SU-DHL-6 (cell line): ENCODE results near the gene PDAP1.

Experiments used
- CTCF ChIP-seq: fragments of 200-600 bp; sonication (generic); IDR thresholded peaks from one replicate; pipeline ENCODE4 v1.5.1; 2017; ENCODE audit warnings: antibody characterized with exemption, mild to moderate bottlenecking, low read length, moderate library complexity; ENCODE audit not compliant: insufficient read depth, poor library complexity, severe bottlenecking
- EZH2phosphoT487 ChIP-seq: fragments of 200-600 bp; sonication (generic), shearing (Covaris generic); conservative IDR thresholded peaks from 2 replicates; pipeline ENCODE4 v1.6.1; 2018; ENCODE audit warnings: mild to moderate bottlenecking, antibody characterized with exemption, low read length, moderate library complexity, mixed read lengths

GRCh38 chr7:99420986-99421385 lies 12.6 kb upstream of the PDAP1 start:
- no peak for TF ChIP-seq CTCF
- no peak for TF ChIP-seq EZH2phosphoT487
